HEK293T (cell line): ENCODE data around the gene DHX9.

ENCODE experiments used
- CTCF ChIA-PET: fragments of 350-600 bp; formaldehyde crosslinking; extraction: SDS; loops from one replicate; lab custom pipeline; 2021; ENCODE audit warnings: antibody characterized with exemption, inconsistent platforms; lab: Yijun Ruan, JAX
- POLR2A ChIA-PET: fragments of 350-600 bp; formaldehyde crosslinking; extraction: SDS; loops from one replicate; lab custom pipeline; 2020; ENCODE audit warnings: antibody characterized with exemption, inconsistent platforms; lab: Yijun Ruan, JAX
- DNase-seq: peaks from one replicate; pipeline ENCODE4 v3.0.0; 2012; ENCODE audit warnings: mixed read lengths; ENCODE audit errors: extremely low spot score
- ARNT ChIP-seq: fragments of 450-650 bp; IDR thresholded peaks from 2 replicates; pipeline ENCODE4 v1.6.1; 2017; ENCODE audit warnings: mild to moderate bottlenecking
- BHLHE40 ChIP-seq: fragments of 450-650 bp; IDR thresholded peaks from 2 replicates; pipeline ENCODE4 v1.6.1; 2016; ENCODE audit warnings: mild to moderate bottlenecking, moderate library complexity, borderline replicate concordance
- CTBP1 ChIP-seq: fragments of 450-650 bp; IDR thresholded peaks from 2 replicates; pipeline ENCODE4 v1.6.1; 2016; ENCODE audit warnings: borderline replicate concordance
- ELF4 ChIP-seq: fragments of 450-650 bp; IDR thresholded peaks from 2 replicates; pipeline ENCODE4 v1.6.1; 2017; ENCODE audit warnings: antibody characterized with exemption
- FOXA1 ChIP-seq: fragments of 450-650 bp; IDR thresholded peaks from 2 replicates; pipeline ENCODE4 v1.6.1; 2016; ENCODE audit warnings: mild to moderate bottlenecking
- FOXK2 ChIP-seq: fragments of 450-650 bp; IDR thresholded peaks from 2 replicates; pipeline ENCODE4 v1.6.1; 2016; ENCODE audit warnings: mild to moderate bottlenecking
- FOXM1 ChIP-seq: fragments of 450-650 bp; IDR thresholded peaks from 2 replicates; pipeline ENCODE4 v1.6.1; 2017; ENCODE audit warnings: mild to moderate bottlenecking, borderline replicate concordance
- HDGF ChIP-seq: fragments of 450-650 bp; IDR thresholded peaks from 2 replicates; pipeline ENCODE4 v1.6.1; 2017; ENCODE audit warnings: antibody characterized with exemption, borderline replicate concordance
- L3MBTL2 ChIP-seq: fragments of 450-650 bp; conservative IDR thresholded peaks from 2 replicates; pipeline ENCODE4 v1.6.1; 2016; ENCODE audit warnings: mild to moderate bottlenecking
- LEF1 ChIP-seq: fragments of 450-650 bp; IDR thresholded peaks from 2 replicates; pipeline ENCODE4 v1.6.1; 2017; ENCODE audit warnings: mild to moderate bottlenecking, borderline replicate concordance
- NFRKB ChIP-seq: fragments of 450-650 bp; IDR thresholded peaks from 2 replicates; pipeline ENCODE4 v1.6.1; 2016; ENCODE audit warnings: mild to moderate bottlenecking, moderate library complexity
- PKNOX1 ChIP-seq: fragments of 450-650 bp; IDR thresholded peaks from 2 replicates; pipeline ENCODE4 v1.6.1; 2016
- SP1 ChIP-seq: fragments of 450-650 bp; IDR thresholded peaks from 2 replicates; pipeline ENCODE4 v1.6.1; 2017
- SUZ12 ChIP-seq: fragments of 450-650 bp; IDR thresholded peaks from 2 replicates; pipeline ENCODE4 v1.6.1; 2016; ENCODE audit warnings: mild to moderate bottlenecking
- TARDBP ChIP-seq: fragments of 450-650 bp; IDR thresholded peaks from 2 replicates; pipeline ENCODE4 v1.6.1; 2016
- ZNF384 ChIP-seq: fragments of 450-650 bp; IDR thresholded peaks from 2 replicates; pipeline ENCODE4 v1.6.1; 2016

Gene DHX9

GRCh38 chr1:182833271-182833670, 5.9 kb upstream of the DHX9 start:
- DNase-seq, result no peak
- TF ChIP-seq SP1 (no peak), FOXA1 (no peak), ELF4 (no peak), TARDBP (no peak), ARNT (no peak), CTBP1 (no peak), FOXK2 (no peak), PKNOX1 (no peak), L3MBTL2 (no peak), HDGF (no peak), SUZ12 (no peak), BHLHE40 (no peak), NFRKB (no peak), FOXM1 (no peak), LEF1 (no peak), ZNF384 (no peak)
- CTCF ChIA-PET, result interaction anchor here (0.6 kb wide), 1 partner anchor 37 kb away, joined by 3 read pairs; no protein-coding TSS in a partner anchor
- POLR2A ChIA-PET, result no interaction called here

GRCh38 chr1:182834326-182834725, 4.8 kb upstream of the DHX9 start:
- TF ChIP-seq LEF1, result no peak
- no peak for TF ChIP-seq PKNOX1
- no peak for TF ChIP-seq SUZ12
- no peak for TF ChIP-seq SP1
- ChIA-PET POLR2A (no interaction called here), CTCF (no interaction called here)
- no peak for DNase-seq

GRCh38 chr1:182835806-182836205, 3.3 kb upstream of the DHX9 start:
- TF ChIP-seq LEF1 (no peak), BHLHE40 (no peak), SP1 (no peak), ELF4 (no peak), NFRKB (no peak)
- CTCF ChIA-PET, result no interaction called here
- DNase-seq, result no peak
- POLR2A ChIA-PET, result no interaction called here

- DNase-seq, result no peak
- POLR2A ChIA-PET, result no interaction called here
- CTCF ChIA-PET, result no interaction called here
- TF ChIP-seq BHLHE40 (no peak), LEF1 (no peak), NFRKB (no peak), TARDBP (no peak), FOXM1 (no peak), HDGF (no peak), SUZ12 (no peak), FOXK2 (no peak), PKNOX1 (no peak), ARNT (no peak), CTBP1 (no peak), ZNF384 (no peak), FOXA1 (no peak)
Measured at GRCh38 chr1:182841368-182841988, 2.3 kb downstream of the DHX9 start.

- no peak for DNase-seq
- TF ChIP-seq CTBP1, result no peak
- TF ChIP-seq FOXK2, result no peak
- TF ChIP-seq ARNT, result no peak
- no peak for TF ChIP-seq TARDBP
- no peak for TF ChIP-seq FOXA1
- TF ChIP-seq L3MBTL2, result no peak
- no peak for TF ChIP-seq NFRKB
- TF ChIP-seq BHLHE40, result no peak
- TF ChIP-seq PKNOX1, result no peak
- TF ChIP-seq HDGF, result no peak
- TF ChIP-seq ZNF384, result no peak
- TF ChIP-seq LEF1, result no peak
- TF ChIP-seq FOXM1, result no peak
- no peak for TF ChIP-seq SP1
- no peak for TF ChIP-seq ELF4
- TF ChIP-seq SUZ12, result no peak
- POLR2A ChIA-PET, result no interaction called here
- CTCF ChIA-PET, result no interaction called here
Measured at GRCh38 chr1:182842265-182842664, 3.1 kb downstream of the DHX9 start.

GRCh38 chr1:182845379-182845778, 6.2 kb downstream of the DHX9 start:
- ChIA-PET CTCF (no interaction called here), POLR2A (no interaction called here)
- TF ChIP-seq HDGF, result no peak
- no peak for TF ChIP-seq ELF4
- no peak for TF ChIP-seq BHLHE40
- no peak for TF ChIP-seq FOXM1
- no peak for TF ChIP-seq FOXK2
- no peak for TF ChIP-seq SUZ12
- no peak for TF ChIP-seq L3MBTL2
- TF ChIP-seq CTBP1, result no peak
- no peak for TF ChIP-seq NFRKB

More at GRCh38 chr1:182845379-182845778, 6.2 kb downstream of the DHX9 start:
- DNase-seq, result no peak
